Mononuclear cell (primary cell): ENCODE results near the gene SCRN2. TPM values are rescaled to one million over a fixed set of nuclear protein-coding genes. Genes with fewer than 3 reads are reported as not detected.

Experiments
- H3K27me3 ChIP-seq: 2 replicates; pipeline ENCODE4 v1.6.0; 2011; ENCODE audit warnings: low read length, control low read depth; ENCODE audit not compliant: insufficient read depth
- H3K4me1 ChIP-seq: 2 replicates; pipeline ENCODE4 v1.5.1; 2011; ENCODE audit warnings: mild to moderate bottlenecking, low read length, control low read depth; ENCODE audit not compliant: insufficient read depth
- H3K4me3 ChIP-seq: 2 replicates; pipeline ENCODE4 v1.5.1; 2011; ENCODE audit warnings: mild to moderate bottlenecking, low read length, moderate library complexity
- H3K9me3 ChIP-seq: 2 replicates; pipeline ENCODE4 v1.5.1; 2011; ENCODE audit warnings: low read depth, mild to moderate bottlenecking, control low read depth, low read length
- total RNA-seq: library from RNA; depleted of rRNA; stranded (reverse); fragments of >200 nt; gene quantifications from one replicate; pipeline ENCODE4 v1.2.3, GENCODE V29; 2012

SCRN2 gene
- total RNA-seq, 1 donor = 11.2 TPM

DNA sequence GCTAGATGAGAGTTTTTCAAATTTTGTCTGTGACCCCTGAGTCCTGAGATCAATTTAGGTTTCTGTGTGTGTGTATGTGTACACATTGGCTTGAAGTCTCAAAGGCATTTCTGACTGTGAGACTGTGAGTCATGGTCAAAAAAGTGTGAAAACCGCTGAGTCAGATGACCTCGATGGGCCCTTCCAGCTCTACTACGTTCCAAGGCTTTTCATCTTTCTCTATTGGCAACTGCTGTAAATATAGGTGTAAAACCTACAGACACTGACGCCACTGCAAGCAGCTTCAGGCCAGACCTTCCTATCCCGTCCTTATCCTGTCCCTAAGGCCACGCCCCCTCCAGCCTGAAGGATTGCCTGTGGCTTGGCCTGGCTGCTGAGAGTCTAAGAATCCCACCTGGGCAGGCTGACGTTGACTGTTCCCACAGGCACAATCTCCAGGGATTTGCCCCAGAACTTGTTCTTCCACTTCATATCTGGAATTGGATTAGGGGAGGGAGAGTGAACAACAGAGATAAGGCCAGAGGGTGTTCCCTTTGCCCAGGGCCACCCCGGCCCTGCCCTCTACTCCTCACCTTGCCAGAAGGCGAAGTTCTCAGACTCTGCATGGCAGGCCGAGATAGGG is 30.8 kb downstream of the SCRN2 start:
- no peaks in the 10 kb centered on the region for H3K4me1 ChIP-seq
- H3K4me3 ChIP-seq = no peak overlapping the region
- H3K9me3 ChIP-seq = no peaks in the 10 kb centered on the region
- H3K27me3 ChIP-seq = no peaks in the 10 kb centered on the region

DNA sequence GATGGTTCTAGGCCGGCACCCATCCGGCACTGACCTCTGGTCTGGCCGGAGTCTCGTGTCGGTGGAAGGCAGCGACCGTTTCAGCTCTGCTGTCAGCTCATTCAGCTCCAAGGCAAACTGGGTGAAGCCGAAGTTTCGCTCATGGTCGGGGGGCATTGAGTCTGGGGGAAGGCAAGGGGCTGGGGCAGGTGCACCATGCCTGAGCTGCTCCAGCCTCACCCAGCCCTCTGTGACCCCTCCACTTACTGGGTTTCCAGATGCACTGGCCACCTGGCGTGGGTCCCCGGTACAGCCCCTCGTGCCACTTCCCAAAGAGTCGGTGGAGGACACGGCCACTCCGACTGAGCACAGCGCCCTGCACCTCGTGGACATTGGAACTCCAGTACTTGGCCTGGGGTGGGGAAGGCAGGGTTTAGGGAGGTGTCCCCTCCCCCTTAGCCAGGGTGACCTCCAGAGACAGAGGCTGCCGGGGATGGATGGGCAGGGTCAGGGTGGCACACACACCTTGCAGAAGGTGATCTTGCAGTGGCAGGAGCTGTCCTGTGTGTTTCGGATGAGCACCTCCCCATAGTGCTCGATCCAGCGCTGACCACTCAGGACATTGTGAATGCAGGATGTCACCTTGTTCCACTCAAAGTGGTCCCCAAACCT is 32.1 kb downstream of the SCRN2 start:
- Histone ChIP-seq H3K27me3 (no peaks in the 10 kb centered on the region), H3K9me3 (no peaks in the 10 kb centered on the region), H3K4me3 (no peak overlapping the region), H3K4me1 (no peaks in the 10 kb centered on the region)

DNA sequence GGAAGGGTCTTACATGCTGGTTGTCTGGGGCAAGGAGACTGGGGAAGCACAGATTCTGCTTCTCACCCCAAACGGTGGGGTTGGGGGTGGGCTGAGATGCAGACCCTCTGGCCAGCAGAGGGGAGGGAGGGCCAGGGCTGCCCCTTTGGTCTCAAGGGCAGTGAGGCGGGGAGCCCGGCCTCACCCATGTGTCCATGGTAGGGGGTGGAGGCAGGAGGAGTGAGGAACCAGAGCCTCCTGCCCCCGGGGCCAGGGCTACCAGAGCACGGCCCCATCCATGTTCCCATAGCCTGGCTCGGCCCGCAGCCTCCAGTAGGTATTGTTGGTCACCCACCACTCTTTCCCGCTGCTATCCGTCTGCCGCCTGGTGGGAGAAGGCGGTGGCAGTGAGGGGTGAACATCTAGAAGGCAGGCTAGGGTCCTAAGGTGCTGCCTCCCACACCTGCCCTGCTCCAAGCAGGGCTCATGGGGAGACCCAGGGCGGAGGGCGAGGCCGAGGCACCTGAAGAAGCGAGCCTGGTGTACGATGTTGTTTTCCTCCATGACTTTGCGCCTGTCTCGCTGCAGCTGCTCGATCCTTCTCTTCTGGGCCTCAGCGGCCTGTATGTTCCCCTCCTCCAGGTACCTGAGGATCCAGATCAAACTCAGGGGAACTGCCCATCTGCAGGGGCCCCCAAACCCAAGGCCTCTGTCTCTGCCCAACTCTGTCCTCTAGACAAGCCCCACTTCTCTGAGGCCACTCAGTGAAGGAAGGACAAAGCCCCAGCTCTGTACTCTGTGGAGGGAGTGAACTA is 32.8 kb downstream of the SCRN2 start:
- Histone ChIP-seq H3K4me3 (no peak overlapping the region), H3K9me3 (no peaks in the 10 kb centered on the region), H3K4me1 (no peaks in the 10 kb centered on the region), H3K27me3 (no peaks in the 10 kb centered on the region)

DNA sequence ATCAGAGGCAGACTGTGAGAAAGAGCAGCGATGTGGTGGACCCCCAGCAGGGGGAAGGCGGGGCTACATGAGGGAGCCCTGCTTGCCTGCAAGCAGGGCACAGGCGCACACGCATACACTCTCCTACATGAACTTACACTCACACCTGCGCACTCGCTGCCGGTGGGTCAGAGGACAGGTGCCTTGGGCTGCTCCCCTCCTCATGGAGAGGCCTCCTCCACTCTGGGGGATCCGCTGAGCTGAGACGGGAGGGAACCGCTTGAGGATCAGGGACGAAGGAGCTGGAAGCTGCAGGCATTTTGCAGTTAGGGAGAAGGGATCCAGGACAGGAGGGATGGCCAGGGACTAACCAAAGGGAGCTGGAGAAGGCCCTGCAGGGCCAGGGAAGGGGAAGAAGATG is 33.7 kb downstream of the SCRN2 start:
- H3K4me3 ChIP-seq = no peak overlapping the region
- H3K27me3 ChIP-seq = no peaks in the 10 kb centered on the region
- no peaks in the 10 kb centered on the region for H3K4me1 ChIP-seq
- no peaks in the 10 kb centered on the region for H3K9me3 ChIP-seq

DNA sequence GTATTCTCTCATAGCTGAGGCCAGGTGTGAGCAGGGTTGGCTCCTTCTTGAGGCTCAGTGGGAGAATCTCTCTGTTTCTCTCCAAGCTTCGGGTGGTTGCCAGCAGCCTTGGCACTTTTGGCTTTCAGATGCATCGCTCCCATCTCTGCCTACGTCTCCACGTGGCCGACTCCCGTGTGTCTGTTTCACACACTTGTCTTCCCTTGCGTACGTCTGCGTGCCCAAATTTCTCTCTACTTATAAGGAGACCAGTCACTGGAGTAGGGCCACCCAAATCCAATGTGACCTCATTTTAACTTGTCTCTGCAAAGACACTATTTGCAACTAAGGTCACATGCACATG is 34.2 kb downstream of the SCRN2 start:
- no peaks in the 10 kb centered on the region for H3K9me3 ChIP-seq

DNA sequence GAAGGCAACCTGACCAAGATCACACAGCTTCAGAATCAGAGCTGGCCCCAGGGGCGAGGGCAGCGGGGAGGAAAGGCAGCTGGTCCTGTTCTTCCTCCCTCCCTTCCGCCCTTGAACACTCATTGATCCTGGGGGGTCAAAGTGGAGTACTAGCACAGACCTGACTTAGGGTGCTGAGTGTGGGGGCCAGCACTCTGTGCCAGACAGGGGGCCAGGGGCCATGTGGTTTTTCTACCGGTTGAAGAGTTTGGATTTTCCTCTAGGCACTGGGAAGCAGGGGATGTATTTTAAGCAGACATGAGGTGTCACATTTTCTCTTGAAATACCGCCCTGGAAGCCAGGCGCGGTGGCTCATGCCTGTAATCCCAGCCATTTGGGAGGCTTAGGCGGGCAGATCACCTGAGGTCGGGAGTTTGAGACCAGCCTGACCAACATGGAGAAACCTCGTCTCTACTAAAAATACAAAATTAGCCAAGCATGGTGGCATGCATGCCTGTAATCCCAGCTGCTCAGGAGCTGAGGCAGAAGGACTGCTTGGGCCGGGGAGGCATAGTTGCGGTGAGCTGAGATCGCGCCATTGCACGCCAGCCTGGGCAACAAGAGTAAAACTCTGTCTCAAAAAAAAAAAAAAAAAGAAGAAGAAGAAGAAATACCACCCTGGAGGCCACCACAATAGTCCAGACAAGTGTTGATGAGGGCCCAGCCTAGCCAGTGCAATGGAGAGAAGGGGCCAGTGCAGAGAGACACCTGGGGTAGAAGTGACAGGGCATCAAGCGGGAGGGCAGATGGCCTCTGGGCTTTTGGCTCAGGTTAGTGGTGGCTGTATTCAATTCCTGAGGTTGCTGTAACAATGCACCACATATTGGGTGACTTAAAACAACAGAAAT is 34.8 kb downstream of the SCRN2 start:
- H3K9me3 ChIP-seq = no peaks in the 10 kb centered on the region
- no peaks in the 10 kb centered on the region for H3K27me3 ChIP-seq
- H3K4me1 ChIP-seq = no peaks in the 10 kb centered on the region
- no peak overlapping the region for H3K4me3 ChIP-seq

More for the DNA sequence above, 34.2 kb downstream of the SCRN2 start:
- Histone ChIP-seq H3K27me3 (no peaks in the 10 kb centered on the region), H3K4me3 (no peak overlapping the region), H3K4me1 (no peaks in the 10 kb centered on the region)

DNA sequence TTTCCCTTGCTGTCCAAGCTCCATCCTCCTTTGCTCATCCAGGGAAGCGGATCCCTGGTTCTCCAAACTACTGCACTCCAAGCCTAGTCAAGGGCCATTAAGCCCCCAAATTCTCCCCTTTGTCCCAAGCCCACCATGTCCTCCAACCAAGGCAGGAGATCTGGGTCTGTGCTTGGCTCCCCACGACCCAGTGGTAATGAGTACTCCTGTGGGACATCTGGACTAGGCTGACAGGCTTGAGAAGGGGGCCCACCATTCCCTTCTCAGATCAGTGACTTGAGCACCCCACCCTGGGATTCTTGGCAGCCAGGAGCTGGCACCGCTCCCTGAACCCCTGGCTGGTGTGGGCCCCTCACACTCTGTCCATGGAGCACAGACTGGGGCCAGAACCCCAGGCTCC is 36.6 kb downstream of the SCRN2 start:
- Histone ChIP-seq H3K27me3 (no peaks in the 10 kb centered on the region), H3K9me3 (no peaks in the 10 kb centered on the region), H3K4me3 (no peak overlapping the region), H3K4me1 (no peaks in the 10 kb centered on the region)

DNA sequence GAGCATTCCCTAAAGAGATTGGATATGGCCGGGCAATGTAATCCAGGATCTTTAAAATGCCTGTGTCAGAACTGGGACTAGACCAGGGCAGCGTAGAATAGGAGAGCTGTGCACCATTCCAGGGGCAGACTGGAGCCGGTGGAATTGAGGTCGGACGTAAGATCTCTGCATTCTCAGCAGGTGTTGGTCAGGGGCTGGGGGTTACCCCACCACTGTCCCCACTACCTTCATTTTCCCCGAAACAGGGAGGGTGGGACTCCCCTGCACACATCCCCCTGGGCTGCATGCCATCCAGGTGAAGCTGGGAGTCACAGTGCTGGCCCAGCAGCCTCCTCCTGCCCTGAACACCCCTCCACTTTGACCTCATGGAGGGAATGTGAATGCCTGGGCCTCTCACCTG is 37.3 kb downstream of the SCRN2 start:
- Histone ChIP-seq H3K27me3 (no peaks in the 10 kb centered on the region), H3K9me3 (no peaks in the 10 kb centered on the region), H3K4me1 (no peaks in the 10 kb centered on the region), H3K4me3 (no peak overlapping the region)

DNA sequence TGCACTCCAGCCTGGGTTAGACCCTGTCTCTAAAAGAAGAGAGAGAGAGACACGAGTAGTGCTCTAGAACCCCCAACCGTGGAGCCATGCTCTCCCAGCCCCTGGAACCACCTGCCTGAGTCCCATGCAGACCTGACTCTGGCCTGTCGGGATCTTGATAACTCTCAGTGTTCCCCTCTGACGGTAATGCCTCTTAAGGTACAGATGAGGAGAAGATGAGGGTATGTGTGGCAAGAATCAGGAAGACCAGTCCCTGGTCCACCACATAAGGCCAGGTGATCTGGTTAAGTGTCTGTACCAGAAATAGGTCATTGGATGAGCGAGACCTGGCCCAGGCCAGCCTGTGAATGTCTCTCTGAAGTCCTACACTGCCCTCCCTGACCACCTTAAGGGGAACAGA is 37.9 kb downstream of the SCRN2 start:
- H3K9me3 ChIP-seq = no peaks in the 10 kb centered on the region
- no peak overlapping the region for H3K4me3 ChIP-seq
- H3K4me1 ChIP-seq = no peaks in the 10 kb centered on the region
- no peaks in the 10 kb centered on the region for H3K27me3 ChIP-seq

DNA sequence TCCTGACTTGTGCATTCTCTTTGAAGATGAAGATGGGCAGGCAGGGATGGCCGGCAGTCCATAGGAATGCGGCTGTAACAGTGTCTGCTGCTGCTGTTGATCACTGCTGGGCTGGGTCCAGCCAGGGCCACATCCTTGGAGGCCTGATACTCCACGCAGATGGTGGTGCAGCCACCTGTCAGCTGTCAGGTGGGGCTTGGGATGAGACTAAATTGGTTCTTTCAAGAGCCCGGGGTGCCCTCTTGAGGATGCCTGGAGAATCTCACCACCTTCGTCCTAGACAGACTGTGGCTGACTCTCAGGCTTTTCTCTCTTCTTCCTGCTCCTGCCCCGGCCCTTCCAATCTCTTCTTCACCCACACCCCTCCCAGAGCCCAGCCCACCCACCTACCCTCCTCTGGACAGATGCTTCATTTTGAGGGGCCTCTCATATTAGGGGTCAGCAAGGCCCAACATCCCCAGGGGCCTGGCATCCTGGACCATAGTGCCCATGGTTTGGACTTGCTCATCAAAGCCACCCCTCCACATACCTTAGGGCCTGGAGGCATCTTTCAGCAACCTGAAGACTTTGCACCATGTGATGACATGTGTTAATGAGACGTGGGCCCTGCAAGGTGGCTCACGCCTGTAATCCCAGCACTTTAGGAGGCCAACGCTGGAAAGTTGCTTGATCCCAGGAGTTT is 38.6 kb downstream of the SCRN2 start:
- Histone ChIP-seq H3K4me3 (no peak overlapping the region), H3K27me3 (no peaks in the 10 kb centered on the region), H3K4me1 (no peaks in the 10 kb centered on the region), H3K9me3 (no peaks in the 10 kb centered on the region)

DNA sequence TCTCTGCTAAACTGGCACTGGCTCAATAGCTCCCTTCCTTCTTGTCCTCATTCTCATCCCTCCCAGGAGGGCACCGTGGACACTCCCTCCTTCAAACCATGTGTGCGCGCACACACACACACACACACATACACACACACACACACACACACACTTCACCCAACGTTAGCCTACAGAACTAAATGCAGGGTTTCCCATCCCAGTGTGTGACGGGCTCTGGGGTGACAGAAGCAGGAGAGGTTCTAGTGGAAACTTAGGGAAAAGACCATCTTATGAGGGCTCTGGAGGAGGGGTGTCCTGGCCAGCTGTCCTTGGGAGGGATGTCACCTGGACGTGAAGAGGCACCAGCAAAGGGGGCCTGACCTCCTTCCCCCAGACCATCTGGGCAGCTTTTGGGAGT is 39.2 kb downstream of the SCRN2 start:
- Histone ChIP-seq H3K4me3 (no peak overlapping the region), H3K27me3 (no peaks in the 10 kb centered on the region), H3K4me1 (no peaks in the 10 kb centered on the region), H3K9me3 (no peaks in the 10 kb centered on the region)

DNA sequence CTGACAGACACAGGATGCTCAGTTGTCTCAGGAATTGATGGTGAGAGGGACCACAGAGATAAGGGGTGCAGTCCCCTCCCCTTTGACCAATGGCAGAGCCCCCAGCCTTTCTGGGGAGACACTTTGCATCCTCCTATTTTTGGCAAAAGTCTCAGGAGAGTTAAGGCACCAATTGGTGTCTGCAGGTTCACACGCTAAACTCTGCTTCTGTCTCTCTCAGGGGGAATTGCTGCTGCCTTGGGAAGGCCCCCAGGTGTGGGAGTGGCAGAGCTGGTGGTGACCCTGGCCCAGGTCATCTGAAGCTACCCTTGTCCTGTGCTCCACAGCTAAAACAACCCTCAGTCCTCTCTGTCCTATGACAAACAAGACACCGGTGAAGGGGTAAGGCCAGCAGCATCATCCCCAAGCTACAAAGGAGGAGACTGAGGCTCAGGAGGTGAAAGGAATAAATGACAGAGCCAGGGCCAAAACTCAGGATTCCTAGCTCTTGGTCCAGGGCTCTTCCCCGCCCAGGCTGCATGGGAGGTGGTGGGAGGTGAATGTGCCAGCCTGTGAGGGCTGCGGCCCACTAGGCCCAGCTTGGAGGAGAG is 39.8 kb downstream of the SCRN2 start:
- H3K4me3 ChIP-seq = no peak overlapping the region
- H3K9me3 ChIP-seq = no peaks in the 10 kb centered on the region
- no peaks in the 10 kb centered on the region for H3K27me3 ChIP-seq
- H3K4me1 ChIP-seq = no peaks in the 10 kb centered on the region

DNA sequence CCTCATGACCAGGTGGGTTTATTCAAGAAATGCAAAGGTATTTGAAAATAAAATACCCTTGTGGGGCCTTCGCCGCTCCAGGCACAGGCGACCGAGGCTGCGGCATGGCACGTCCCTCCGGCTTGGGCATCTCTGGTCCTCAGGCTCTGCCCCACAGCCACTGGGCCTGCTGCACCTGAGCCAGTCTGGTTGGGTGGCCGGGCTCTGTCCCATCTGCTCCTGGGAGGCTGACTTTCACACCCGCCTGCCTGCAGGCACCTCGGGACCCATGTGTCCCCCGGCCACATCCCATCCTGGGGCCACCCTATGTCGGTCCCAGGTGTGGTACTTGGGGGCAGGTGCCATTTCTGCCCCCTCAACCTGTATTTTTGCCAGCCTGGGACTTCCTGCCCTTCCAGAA is 40.4 kb downstream of the SCRN2 start:
- no peak overlapping the region for H3K4me3 ChIP-seq
- H3K9me3 ChIP-seq = no peaks in the 10 kb centered on the region
- H3K4me1 ChIP-seq = no peaks in the 10 kb centered on the region
- H3K27me3 ChIP-seq = no peaks in the 10 kb centered on the region

DNA sequence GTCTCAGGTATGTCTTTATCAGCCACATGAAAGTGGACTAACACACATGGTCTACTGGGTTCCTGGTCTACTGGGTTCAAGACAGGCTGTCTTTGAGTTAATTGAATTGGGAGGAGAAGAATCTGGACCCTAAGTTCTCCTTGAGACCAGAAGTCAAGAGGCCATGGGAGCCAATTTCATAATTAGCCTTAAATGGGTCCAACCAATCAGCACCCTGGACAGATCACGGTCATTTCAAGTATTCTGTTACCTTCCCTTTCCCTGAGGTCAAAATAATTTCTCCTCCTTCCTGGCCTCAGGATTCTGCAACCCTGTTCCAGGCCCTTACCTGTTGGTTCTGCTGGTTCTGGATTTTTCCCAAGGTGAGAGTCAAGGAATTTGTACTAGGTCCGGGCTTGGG is 43.3 kb downstream of the SCRN2 start:
- peaks cover 17% of the 10 kb centered on the region for H3K27me3 ChIP-seq
- no peak overlapping the region for H3K4me3 ChIP-seq
- H3K9me3 ChIP-seq = no peaks in the 10 kb centered on the region
- H3K4me1 ChIP-seq = no peaks in the 10 kb centered on the region
